Measurements from ENCODE around the gene FHIP2A. TPM values are rescaled to one million over a fixed set of nuclear protein-coding genes. Genes with fewer than 3 reads are reported as not detected.

The FHIP2A gene
- total RNA-seq, 1 donor from 2014 or later, result 48.2 TPM

GRCh38 chr10:114869520-114869892, 47.9 kb downstream of the FHIP2A start:
- no peak for DNase-seq (ENCODE audit: low spot score)
- Mint-ChIP-seq H3K36me3 (ENCODE audit: low read depth) (peaks cover 9% of the 10 kb centered on the region), H3K4me1 (ENCODE audit: low read depth) (peaks cover 67% of the 10 kb centered on the region), H3K27me3 (ENCODE audit: low read depth) (no peaks in the 10 kb centered on the region), H3K27ac (ENCODE audit: unreplicated experiment) (peak overlapping the region; percentile 81), H3K9me3 (ENCODE audit: low read depth) (peaks cover 10% of the 10 kb centered on the region), H3K4me3 (ENCODE audit: unreplicated experiment) (no peak overlapping the region)
- no peak for TF ChIP-seq CTCF (IDR thresholded peaks at IDR 0.05)

GRCh38 chr10:114870486-114870885, 48.9 kb downstream of the FHIP2A start:
- TF ChIP-seq CTCF (IDR thresholded peaks at IDR 0.05), result no peak
- peaks cover 7% of the 10 kb centered on the region for H3K36me3 Mint-ChIP-seq (ENCODE audit: low read depth)
- peaks cover 64% of the 10 kb centered on the region for H3K4me1 Mint-ChIP-seq (ENCODE audit: low read depth)
- peak overlapping the region; percentile 53 for H3K27ac Mint-ChIP-seq (ENCODE audit: unreplicated experiment)
- no peak for DNase-seq (ENCODE audit: low spot score)
- peaks cover 10% of the 10 kb centered on the region for H3K9me3 Mint-ChIP-seq (ENCODE audit: low read depth)
- H3K27me3 Mint-ChIP-seq (ENCODE audit: low read depth), result no peaks in the 10 kb centered on the region
- no peak overlapping the region for H3K4me3 Mint-ChIP-seq (ENCODE audit: unreplicated experiment)

GRCh38 chr10:114871379-114871778, 49.8 kb downstream of the FHIP2A start:
- TF ChIP-seq CTCF (IDR thresholded peaks at IDR 0.05), result no peak
- H3K27me3 Mint-ChIP-seq (ENCODE audit: low read depth), result no peaks in the 10 kb centered on the region
- no peak overlapping the region for H3K27ac Mint-ChIP-seq (ENCODE audit: unreplicated experiment)
- H3K9me3 Mint-ChIP-seq (ENCODE audit: low read depth), result peaks cover 7% of the 10 kb centered on the region
- peaks cover 62% of the 10 kb centered on the region for H3K4me1 Mint-ChIP-seq (ENCODE audit: low read depth)
- no peak overlapping the region for H3K4me3 Mint-ChIP-seq (ENCODE audit: unreplicated experiment)
- H3K36me3 Mint-ChIP-seq (ENCODE audit: low read depth), result peaks cover 3% of the 10 kb centered on the region
- DNase-seq (ENCODE audit: low spot score), result no peak

Other genes starting within 250 kb of the FHIP2A start
- gene ABLIM1, start 163.5 kb upstream of the FHIP2A start, total RNA-seq, result 13.5 to 41.9 TPM (median 15.7 TPM) in 3 replicates
- gene TRUB1, start 116.4 kb downstream of the FHIP2A start, total RNA-seq, result 18.7 to 23.7 TPM (median 20.2 TPM) in 3 replicates

All from chondrocyte (in vitro differentiated cells).